HG03095 (cell line): Measurements from ENCODE around the gene KAZN.

Source experiments
- ATAC-seq: cut with Tn5 transposase; IDR thresholded peaks from one replicate; pipeline ENCODE4 v1.9.1; 2021; ENCODE audit warnings: moderate library complexity; ENCODE audit not compliant: unreplicated experiment

Gene KAZN

DNA sequence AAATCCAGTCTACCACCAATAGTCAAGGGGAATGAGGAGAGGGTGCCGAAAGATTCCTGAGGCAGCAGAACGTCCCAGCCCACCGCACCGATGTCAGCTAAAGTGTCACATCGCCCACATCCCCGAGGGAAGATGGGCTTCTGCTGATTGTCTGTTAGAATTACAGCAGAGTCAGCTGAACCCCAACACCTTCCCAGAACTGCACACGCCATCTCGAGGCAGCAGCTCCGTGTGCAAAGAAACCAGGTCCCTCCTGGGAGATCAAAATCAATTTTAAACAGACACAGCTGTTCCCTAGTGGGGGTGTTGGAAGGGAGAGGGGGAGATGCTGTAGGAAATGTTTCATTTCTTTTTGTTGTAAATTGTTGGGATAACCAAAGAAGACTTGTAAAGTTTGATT, 12.8 kb upstream of the KAZN start:
- ATAC-seq = no peak

DNA sequence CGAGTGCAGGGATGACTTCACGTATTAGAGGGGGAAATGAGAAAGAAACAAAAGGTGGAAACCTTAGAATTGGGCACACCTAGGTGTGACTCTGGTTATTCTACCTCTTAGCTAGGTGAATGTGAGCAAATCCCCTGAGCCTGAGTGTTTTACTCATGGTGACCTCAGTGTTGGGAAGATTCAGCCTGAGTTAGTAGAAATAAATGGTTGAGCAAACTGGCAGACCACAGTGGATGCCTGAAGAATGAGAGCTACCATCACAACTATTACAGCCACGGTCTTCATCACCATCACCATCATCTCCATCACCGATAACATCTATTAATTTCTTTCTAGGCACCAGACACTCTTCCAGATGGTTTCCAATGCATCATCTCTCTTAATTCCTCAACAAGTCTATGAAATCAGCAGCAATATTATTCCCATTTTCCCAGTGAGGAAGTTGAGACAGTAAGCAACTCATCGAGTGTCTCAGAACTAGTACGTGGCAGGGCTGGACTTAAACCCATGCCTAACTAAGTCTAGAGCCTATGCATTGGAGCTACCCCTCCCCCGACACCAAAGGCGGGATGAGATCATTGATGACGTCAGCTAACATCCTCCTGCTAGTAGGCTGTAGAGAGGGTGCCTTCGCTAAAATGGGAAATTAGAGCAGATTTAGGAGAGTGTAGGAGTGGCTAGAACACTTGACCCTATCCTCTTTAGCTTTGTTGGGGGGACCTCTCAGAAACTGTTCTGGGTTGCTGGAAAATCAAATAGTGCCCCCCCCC, 7.9 kb upstream of the KAZN start:
- ATAC-seq = no peak

GRCh38 chr1:14591600-14591999, 6.9 kb upstream of the KAZN start:
- ATAC-seq = no peak

DNA sequence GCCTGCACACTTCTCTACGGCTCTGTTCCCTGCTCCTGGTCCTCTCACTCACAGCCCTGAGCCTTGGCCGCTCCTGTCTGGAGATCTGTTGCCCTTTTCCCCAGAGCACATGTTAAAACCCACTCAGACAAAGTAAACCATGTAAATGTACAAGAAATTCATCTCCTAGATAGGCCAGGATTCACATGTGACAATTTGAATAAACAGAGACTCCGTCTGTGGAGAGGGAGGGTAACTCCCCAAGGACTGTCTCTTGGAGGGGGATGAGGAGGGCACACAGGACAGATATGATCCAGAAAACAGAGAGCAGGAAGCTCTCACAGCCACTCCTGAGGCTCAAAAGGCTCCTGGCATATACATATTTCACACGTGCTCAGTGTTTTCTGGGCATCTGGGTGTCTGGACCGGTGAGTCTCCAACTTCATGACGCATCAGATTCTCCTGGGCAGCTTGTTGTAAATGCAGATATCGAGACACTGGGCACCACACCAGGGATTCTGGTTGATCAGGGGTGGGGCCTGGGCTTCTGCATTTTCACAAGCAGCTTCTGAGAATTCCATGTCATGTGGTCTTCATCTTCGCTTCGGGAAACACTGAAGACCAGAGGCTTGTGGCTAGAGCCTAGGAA, 6.4 kb upstream of the KAZN start:
- ATAC-seq = no peak

DNA sequence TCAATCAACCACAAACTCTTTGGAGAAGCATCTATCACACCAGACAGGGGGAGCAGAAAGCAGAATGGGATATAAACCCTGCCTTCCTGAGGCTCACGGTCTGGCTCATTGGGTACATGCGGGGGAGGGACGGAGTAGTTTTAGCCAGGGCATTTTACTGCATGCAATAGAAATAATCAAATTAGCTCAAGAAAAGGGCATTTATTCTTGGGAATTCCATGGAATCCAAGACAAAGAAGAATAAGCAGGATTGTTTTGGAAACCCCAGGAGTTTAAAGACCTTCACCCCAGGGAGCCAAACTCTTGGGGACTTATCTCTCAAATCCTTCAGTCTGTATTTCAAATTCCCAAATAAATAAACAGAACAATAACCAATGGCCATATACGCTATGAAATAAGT, 5.2 kb upstream of the KAZN start:
- no peak for ATAC-seq

GRCh38 chr1:14594045-14594444, 4.4 kb upstream of the KAZN start:
- ATAC-seq = no peak

- no peak for ATAC-seq
Observed at GRCh38 chr1:14596591-14596990, 1.9 kb upstream of the KAZN start.

DNA sequence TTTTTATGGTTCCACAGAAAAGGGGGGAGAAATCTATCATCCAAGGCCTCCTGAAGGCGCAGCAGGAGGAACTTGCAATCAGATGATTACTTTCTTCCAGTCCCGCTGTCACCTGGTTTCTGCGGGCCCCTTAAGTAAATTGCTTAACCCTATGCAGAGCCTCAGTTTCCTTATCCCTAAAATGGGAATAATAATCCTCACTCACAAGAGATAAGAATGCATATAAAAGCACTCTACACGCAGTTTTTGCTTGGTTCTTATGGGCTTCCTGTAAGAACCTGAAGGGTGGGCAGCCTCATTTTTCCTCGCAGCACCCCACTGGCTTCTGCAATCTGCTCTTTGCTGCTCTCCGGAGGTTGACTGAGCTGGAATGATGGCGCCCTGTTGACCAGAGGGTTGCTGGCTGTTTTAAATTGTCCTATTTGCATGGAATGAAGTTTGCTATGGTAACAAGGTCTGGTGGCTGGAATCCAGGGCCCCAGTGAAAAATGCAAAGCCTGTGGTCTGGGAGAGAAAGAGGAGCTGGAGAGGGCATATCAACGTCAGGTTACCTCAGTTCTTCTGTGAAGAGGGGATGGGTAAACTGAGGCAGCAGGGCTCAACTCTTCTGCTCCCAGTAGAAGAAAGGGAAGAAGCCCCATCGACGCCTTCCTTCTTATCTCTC, 1.0 kb upstream of the KAZN start:
- ATAC-seq = no peak

DNA sequence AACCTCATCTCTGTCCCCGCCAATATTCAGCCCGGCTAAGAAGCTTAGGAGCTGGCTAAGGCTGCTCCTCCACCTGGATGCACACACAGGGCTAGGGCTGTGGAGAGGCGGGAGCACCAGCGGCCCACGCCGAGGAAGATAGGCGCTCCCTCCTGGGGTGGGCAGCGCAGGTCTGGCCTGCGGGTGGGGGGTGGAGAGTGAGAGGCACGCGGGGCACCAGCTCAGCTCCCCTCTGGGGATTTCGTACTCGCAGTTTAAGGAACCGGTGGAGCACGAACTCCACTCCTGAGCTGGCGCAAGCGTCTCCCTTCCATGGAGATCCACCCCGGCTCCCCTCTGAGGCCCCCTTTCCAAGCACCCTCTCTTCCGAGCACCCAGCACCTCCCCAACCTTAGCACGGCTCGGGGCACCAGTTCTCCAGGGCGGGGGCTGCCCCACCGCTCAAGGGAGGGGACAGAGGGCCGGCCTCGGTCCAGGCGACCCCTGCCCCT, 433 bp upstream of the KAZN start:
- no peak for ATAC-seq

- ATAC-seq = no peak
Observed at GRCh38 chr1:14599183-14599791, 802 bp downstream of the KAZN start.

GRCh38 chr1:14599800-14600199, 1.3 kb downstream of the KAZN start:
- no peak for ATAC-seq

GRCh38 chr1:14600405-14601112, 2.1 kb downstream of the KAZN start:
- ATAC-seq = no peak

- no peak for ATAC-seq
Observed at GRCh38 chr1:14602136-14602535, 3.7 kb downstream of the KAZN start.

DNA sequence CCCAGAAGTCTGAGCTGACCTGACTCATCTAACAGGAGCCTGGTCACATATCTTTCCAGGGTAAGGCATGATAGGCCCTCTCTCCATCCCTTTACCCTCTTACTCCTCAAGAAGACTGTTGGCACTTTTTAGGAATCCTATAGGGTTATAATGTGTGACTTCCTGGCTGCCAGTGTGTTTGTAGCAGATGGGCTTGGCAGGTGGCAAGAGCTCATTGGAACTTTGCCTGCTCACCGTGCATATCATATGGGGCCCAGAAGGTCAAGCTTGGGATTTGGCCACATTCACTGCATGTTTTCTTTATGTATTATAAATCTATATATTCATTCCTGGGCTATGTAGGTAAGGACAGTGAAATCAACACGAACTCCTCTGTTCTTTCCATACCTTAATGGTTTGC, 5.2 kb downstream of the KAZN start:
- no peak for ATAC-seq

GRCh38 chr1:14604414-14604813, 5.9 kb downstream of the KAZN start:
- ATAC-seq = no peak

DNA sequence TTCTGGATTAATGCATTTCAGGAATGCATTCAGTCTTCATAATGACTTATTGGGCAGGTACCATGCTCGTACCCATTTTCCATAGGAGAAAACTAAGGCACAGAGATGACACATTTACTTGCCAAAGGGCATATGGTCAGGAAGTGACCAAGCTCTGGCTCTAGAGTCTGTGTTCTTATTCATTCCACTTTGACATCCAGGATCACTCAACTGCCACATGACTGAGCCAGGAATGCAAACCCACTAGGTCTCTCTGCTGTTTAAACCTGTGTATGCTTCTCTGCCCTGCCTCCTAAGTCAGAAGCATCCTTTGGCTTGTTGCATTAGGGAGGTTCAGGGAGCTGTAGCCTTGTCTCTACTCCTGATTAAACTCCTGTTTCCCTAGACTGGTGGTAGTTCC, 7.5 kb downstream of the KAZN start:
- ATAC-seq = no peak

- no peak for ATAC-seq
Observed at GRCh38 chr1:14606632-14607031, 8.1 kb downstream of the KAZN start.

GRCh38 chr1:14607295-14607694, 8.8 kb downstream of the KAZN start:
- no peak for ATAC-seq

- ATAC-seq = no peak
Observed at GRCh38 chr1:14608308-14608707, 9.8 kb downstream of the KAZN start.

DNA sequence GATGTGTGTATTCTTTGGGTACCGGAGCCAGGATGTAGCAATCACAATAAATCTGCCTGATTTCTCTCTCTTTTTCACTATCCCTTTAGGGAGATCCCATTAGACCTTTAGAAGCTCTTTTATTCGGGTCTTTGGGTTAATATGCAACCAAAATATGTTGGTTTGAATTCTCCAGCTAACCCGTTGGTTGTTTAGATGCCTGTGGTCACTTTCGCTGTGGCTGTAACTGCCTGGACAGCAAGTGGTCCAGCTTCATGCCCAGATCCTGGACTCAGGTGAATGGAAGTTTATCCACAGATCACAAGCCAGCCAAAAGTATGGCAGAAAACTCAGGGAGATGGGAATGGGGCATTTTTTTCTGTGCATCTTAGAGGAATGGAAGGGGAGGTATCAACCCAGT, 12.3 kb downstream of the KAZN start:
- ATAC-seq = no peak

GRCh38 chr1:14611792-14612191, 13.3 kb downstream of the KAZN start:
- ATAC-seq = no peak
